GM12874 (cell line): ENCODE measurements around the gene BRD1.

ENCODE experiments used
- TF ChIP-seq, protein P1 (sequence below): IDR thresholded peaks from 2 replicates; pipeline ENCODE4 v1.5.1; 2011; ENCODE audit warnings: low read depth, mild to moderate bottlenecking, control low read depth, low read length, moderate library complexity; ENCODE audit not compliant: insufficient read depth

Gene BRD1

GRCh38 chr22:49746065-49746464 lies 81.6 kb downstream of the BRD1 start:
- TF ChIP-seq, protein P1, sequence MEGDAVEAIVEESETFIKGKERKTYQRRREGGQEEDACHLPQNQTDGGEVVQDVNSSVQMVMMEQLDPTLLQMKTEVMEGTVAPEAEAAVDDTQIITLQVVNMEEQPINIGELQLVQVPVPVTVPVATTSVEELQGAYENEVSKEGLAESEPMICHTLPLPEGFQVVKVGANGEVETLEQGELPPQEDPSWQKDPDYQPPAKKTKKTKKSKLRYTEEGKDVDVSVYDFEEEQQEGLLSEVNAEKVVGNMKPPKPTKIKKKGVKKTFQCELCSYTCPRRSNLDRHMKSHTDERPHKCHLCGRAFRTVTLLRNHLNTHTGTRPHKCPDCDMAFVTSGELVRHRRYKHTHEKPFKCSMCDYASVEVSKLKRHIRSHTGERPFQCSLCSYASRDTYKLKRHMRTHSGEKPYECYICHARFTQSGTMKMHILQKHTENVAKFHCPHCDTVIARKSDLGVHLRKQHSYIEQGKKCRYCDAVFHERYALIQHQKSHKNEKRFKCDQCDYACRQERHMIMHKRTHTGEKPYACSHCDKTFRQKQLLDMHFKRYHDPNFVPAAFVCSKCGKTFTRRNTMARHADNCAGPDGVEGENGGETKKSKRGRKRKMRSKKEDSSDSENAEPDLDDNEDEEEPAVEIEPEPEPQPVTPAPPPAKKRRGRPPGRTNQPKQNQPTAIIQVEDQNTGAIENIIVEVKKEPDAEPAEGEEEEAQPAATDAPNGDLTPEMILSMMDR: no peak

DNA sequence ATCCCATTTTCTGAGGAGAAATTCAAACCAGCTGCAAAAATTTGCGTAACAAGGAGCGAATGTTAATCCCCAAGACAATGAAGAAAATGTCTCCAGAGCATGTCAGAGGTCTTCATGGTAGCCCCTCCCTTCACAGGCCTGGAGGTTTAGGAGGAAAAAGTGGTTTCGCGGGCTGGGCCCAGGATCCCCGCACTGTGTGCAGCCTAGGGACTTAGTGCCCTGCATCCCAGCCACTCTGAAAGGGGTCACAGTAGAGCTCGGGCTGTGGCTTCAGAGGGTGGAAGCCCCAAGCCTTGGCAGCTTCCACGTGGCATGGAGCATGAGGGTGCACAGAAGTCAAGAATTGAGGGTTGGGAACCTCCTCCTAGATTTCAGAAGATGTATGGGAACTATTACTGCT lies 87.4 kb downstream of the BRD1 start:
- TF ChIP-seq, protein P1: no peak

GRCh38 chr22:49739138-49739537 lies 88.5 kb downstream of the BRD1 start:
- TF ChIP-seq, protein P1: no peak

DNA sequence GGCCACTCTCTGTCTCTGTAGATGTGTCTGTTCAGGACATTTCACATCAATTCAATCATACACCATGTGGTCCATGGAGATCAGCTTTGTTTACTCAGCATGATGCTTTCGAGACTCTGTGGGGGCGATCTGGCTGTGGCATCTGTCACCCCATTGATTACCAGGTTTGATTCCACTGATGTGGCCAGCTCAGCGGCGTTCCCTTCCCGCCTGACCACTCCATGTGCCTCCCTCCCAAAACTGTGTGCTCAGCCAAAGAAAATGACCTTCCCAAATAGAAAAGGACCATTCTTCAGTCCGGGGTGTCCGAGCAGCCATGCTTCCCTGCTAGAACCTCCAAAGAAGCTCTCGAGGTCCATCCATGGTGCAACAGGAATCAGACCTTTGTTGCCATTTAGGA lies 89.1 kb downstream of the BRD1 start:
- TF ChIP-seq, protein P1: no peak

- TF ChIP-seq, protein P1: no peak
These were observed 89.7 kb downstream of the BRD1 start for GRCh38 chr22:49738006-49738405.

DNA sequence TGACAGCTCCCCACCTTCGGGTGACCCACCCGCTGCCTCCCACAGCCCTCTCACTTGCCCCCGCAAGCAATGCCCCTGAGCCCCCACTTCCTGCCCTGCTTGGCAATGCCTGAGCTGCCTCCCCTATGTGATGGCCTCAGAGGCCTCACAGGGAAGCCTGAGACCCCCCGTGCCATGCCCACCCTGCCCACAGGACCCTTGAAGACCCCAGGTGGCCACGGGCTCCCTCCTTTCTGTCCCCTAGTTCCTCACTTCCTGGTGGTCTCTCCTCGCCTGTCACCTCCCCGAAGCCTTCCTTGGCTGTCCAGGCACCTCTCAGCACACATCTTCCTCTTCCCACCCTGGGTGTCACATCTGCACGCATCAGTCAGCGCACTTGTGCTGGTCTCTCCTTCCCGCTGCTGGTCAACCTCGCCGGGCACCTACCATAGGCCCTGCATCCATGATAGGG lies 90.5 kb downstream of the BRD1 start:
- TF ChIP-seq, protein P1: no peak

DNA sequence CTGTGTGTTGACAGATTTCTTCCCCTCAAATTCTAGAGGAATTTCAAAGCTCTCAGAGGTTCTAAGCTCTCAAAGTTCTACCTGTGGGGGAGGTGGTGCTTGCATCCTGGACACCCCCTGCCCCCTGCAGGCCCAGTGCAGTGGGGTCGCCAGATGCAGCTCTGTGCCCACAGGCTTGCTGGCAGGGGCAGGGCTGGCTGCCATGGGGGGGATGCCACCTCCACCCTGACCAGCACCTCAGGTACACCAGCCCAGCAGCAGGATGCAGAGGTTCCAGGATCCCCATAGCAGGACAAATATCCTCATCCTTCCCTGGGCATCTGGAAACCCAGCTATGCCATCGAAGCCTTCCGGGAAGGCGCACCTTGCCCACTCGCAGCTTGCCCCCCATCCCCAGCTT lies 91.1 kb downstream of the BRD1 start:
- TF ChIP-seq, protein P1: no peak
